Smooth muscle cell (in vitro differentiated cells): ENCODE data around the gene IGF2R. TPM values are rescaled to one million over a fixed set of nuclear protein-coding genes. Genes with fewer than 3 reads are reported as not detected.
"Not testable (repeated sequence)": the region's sequence is repeated elsewhere in the genome, so short reads cannot be mapped to it uniquely, and the experiment has no call there.

Experiments
- DNase-seq: peaks from one replicate; lab custom pipeline; 2025; ENCODE audit not compliant: unreplicated experiment; lab: John Stamatoyannopoulos, UW
- H2AFZ ChIP-seq: fragments of 200-600 bp; sonication (generic); 2 replicates; pipeline ENCODE4 v1.6.0; 2016; ENCODE audit warnings: antibody characterized with exemption, low read depth, mild to moderate bottlenecking
- H3F3A ChIP-seq: fragments of 200-600 bp; sonication (generic); 2 replicates; pipeline ENCODE4 v1.6.0; 2017; ENCODE audit warnings: antibody characterized with exemption, low read depth
- H3K27ac ChIP-seq: fragments of 200-600 bp; sonication (generic); 2 replicates; pipeline ENCODE4 v1.5.1; 2016; ENCODE audit warnings: low read depth, mild to moderate bottlenecking
- H3K27me3 ChIP-seq: fragments of 200-600 bp; sonication (generic); 2 replicates; pipeline ENCODE4 v1.6.1; 2016; ENCODE audit warnings: low read depth, mild to moderate bottlenecking
- H3K36me3 ChIP-seq: fragments of 200-600 bp; sonication (generic); 2 replicates; pipeline ENCODE4 v1.5.1; 2016; ENCODE audit warnings: low read depth
- H3K4me1 ChIP-seq: fragments of 200-600 bp; sonication (generic); 2 replicates; pipeline ENCODE4 v1.5.1; 2016; ENCODE audit warnings: low read depth
- H3K4me2 ChIP-seq: fragments of 200-600 bp; sonication (generic); 2 replicates; pipeline ENCODE4 v1.6.0; 2016; ENCODE audit warnings: mild to moderate bottlenecking
- H3K4me3 ChIP-seq: fragments of 200-600 bp; sonication (generic); 2 replicates; pipeline ENCODE4 v1.5.1; 2016; ENCODE audit warnings: mild to moderate bottlenecking
- H3K79me2 ChIP-seq: fragments of 200-600 bp; sonication (generic); 2 replicates; pipeline ENCODE4 v1.6.0; 2016; ENCODE audit warnings: low read depth, mild to moderate bottlenecking
- H3K9ac ChIP-seq: fragments of 200-600 bp; sonication (generic); 2 replicates; pipeline ENCODE4 v1.6.0; 2016; ENCODE audit warnings: low read depth
- H3K9me3 ChIP-seq: fragments of 200-600 bp; sonication (generic); replicated peaks from 2 replicates; pipeline ENCODE4 v1.5.1; 2016; ENCODE audit warnings: low read depth
- H4K20me1 ChIP-seq: fragments of 200-600 bp; sonication (generic); 2 replicates; pipeline ENCODE4 v1.6.0; 2016; ENCODE audit warnings: low read depth
- CTCF ChIP-seq: fragments of 200-600 bp; sonication (generic); IDR thresholded peaks from 2 replicates; pipeline ENCODE4 v1.5.1; 2017; ENCODE audit warnings: borderline replicate concordance, mild to moderate bottlenecking, antibody characterized with exemption; ENCODE audit not compliant: insufficient read depth, poor library complexity, severe bottlenecking
- WGBS: methylation state at CpG from one replicate; pipeline ENCODE4 v1.1.7; 2016; ENCODE audit warnings: low lambda C conversion rate; 5-methylcytosine and 5-hydroxymethylcytosine counted together
- polyA plus RNA-seq: library from polyadenylated mRNA; unstranded; fragments of >200 nt; fragmentation: Nextera tagmentation; extraction: Ambion mirVana; gene quantifications from 2 replicates; pipeline ENCODE4 v1.2.1, GENCODE V29; 2016
- total RNA-seq: library from RNA; depleted of rRNA; stranded (reverse); fragments of >200 nt; gene quantifications from 2 replicates; pipeline ENCODE4 v1.2.3, GENCODE V29; 2014

IGF2R gene
- total and polyA plus RNA-seq, 2 experiments from 2014 or later: 44.7 to 77.4 TPM

GRCh38 chr6:160124007-160124406 lies 155.1 kb downstream of the IGF2R start:
- Histone ChIP-seq H3K27me3 (no peaks in the 10 kb centered on the region), H3K36me3 (no peaks in the 10 kb centered on the region), H3F3A (no peaks in the 10 kb centered on the region), H2AFZ (no peak overlapping the region), H3K9ac (no peak overlapping the region), H3K27ac (no peak overlapping the region), H3K4me3 (no peak overlapping the region), H4K20me1 (no peaks in the 10 kb centered on the region), H3K4me1 (no peaks in the 10 kb centered on the region), H3K79me2 (no peaks in the 10 kb centered on the region), H3K9me3 (no peaks in the 10 kb centered on the region), H3K4me2 (no peak overlapping the region)
- WGBS: 98% methylated on average over 2 of the region's 2 CpGs
- DNase-seq: no peak
- TF ChIP-seq CTCF: no peak

GRCh38 chr6:160124605-160125004 lies 155.7 kb downstream of the IGF2R start:
- Histone ChIP-seq H3K36me3 (no peaks in the 10 kb centered on the region), H3K4me1 (no peaks in the 10 kb centered on the region), H4K20me1 (no peaks in the 10 kb centered on the region), H3K9me3 (no peaks in the 10 kb centered on the region), H3K27me3 (no peaks in the 10 kb centered on the region), H3F3A (no peaks in the 10 kb centered on the region), H2AFZ (no peak overlapping the region), H3K4me3 (no peak overlapping the region), H3K79me2 (no peaks in the 10 kb centered on the region), H3K9ac (no peak overlapping the region), H3K27ac (no peak overlapping the region), H3K4me2 (no peak overlapping the region)
- TF ChIP-seq CTCF: no peak
- no peak for DNase-seq
- 98% methylated on average over 5 of the region's 5 CpGs for WGBS

- not testable (repeated sequence) for H3K4me3 ChIP-seq, H4K20me1 ChIP-seq, H3K9ac ChIP-seq, H2AFZ ChIP-seq, H3K9me3 ChIP-seq, H3K79me2 ChIP-seq, H3K27ac ChIP-seq, H3K4me1 ChIP-seq, DNase-seq, H3K4me2 ChIP-seq, H3K36me3 ChIP-seq, H3K27me3 ChIP-seq, H3F3A ChIP-seq
- WGBS: 91% methylated on average over 5 of the region's 5 CpGs
Observed at GRCh38 chr6:160125105-160125504, 156.2 kb downstream of the IGF2R start.

GRCh38 chr6:160127270-160128124 lies 158.6 kb downstream of the IGF2R start:
- 96% methylated on average over 16 of the region's 16 CpGs for WGBS
- Histone ChIP-seq H3K4me2 (no peak overlapping the region), H4K20me1 (no peaks in the 10 kb centered on the region), H3K9ac (no peak overlapping the region), H3K27me3 (no peaks in the 10 kb centered on the region), H3K9me3 (no peaks in the 10 kb centered on the region), H3K79me2 (no peaks in the 10 kb centered on the region), H3K4me1 (peaks cover 2% of the 10 kb centered on the region), H3K36me3 (no peaks in the 10 kb centered on the region), H3K4me3 (no peak overlapping the region), H3K27ac (no peak overlapping the region), H2AFZ (no peak overlapping the region), H3F3A (no peaks in the 10 kb centered on the region)
- DNase-seq: no peak
- TF ChIP-seq CTCF: no peak
